Activated T-helper 2 cell treated with anti-CD3 and anti-CD28 coated beads, Interferon-gamma antibody, Interleukin-2, Interleukin-4, amounts not matched to agents 10 μg/mL and 5 μg/mL and 100 μg/mL, durations not matched to agents 14 hours and 24 hours and 36 hours (primary cell): Measurements from ENCODE around the gene DPM1. TPM values are rescaled to one million over a fixed set of nuclear protein-coding genes. Genes with fewer than 3 reads are reported as not detected.

Source experiments
- DNase-seq: peaks from one replicate; pipeline ENCODE4 v3.0.0; 2021; ENCODE audit warnings: low spot score
- H3K27ac Mint-ChIP-seq: one replicate; pipeline ENCODE4 v1.8.0; 2021; ENCODE audit warnings: mixed read lengths
- H3K27me3 Mint-ChIP-seq: one replicate; pipeline ENCODE4 v1.8.0; 2021; ENCODE audit warnings: low read depth, mixed read lengths
- H3K36me3 Mint-ChIP-seq: one replicate; pipeline ENCODE4 v1.8.0; 2021; ENCODE audit warnings: low read depth, mixed read lengths
- H3K4me1 Mint-ChIP-seq: one replicate; pipeline ENCODE4 v1.8.0; 2021; ENCODE audit warnings: low read depth, mixed read lengths
- H3K4me3 Mint-ChIP-seq: one replicate; pipeline ENCODE4 v1.8.0; 2021; ENCODE audit warnings: low read depth, mild to moderate bottlenecking, moderate library complexity, mixed read lengths
- H3K9me3 Mint-ChIP-seq: one replicate; pipeline ENCODE4 v1.8.0; 2021; ENCODE audit warnings: mixed read lengths
- intact Hi-C: fragments of 100-400 bp; cut with micrococcal nuclease; formaldehyde crosslinking; loops from one replicate; pipeline ENCODE4 v1.15.1; 2023
- total RNA-seq: library from RNA; stranded (reverse); gene quantifications from 2 replicates; pipeline ENCODE4 v1.2.3, GENCODE V29; 2022

The DPM1 gene
- total RNA-seq: 59.6 and 60.0 TPM in 2 replicates

DNA sequence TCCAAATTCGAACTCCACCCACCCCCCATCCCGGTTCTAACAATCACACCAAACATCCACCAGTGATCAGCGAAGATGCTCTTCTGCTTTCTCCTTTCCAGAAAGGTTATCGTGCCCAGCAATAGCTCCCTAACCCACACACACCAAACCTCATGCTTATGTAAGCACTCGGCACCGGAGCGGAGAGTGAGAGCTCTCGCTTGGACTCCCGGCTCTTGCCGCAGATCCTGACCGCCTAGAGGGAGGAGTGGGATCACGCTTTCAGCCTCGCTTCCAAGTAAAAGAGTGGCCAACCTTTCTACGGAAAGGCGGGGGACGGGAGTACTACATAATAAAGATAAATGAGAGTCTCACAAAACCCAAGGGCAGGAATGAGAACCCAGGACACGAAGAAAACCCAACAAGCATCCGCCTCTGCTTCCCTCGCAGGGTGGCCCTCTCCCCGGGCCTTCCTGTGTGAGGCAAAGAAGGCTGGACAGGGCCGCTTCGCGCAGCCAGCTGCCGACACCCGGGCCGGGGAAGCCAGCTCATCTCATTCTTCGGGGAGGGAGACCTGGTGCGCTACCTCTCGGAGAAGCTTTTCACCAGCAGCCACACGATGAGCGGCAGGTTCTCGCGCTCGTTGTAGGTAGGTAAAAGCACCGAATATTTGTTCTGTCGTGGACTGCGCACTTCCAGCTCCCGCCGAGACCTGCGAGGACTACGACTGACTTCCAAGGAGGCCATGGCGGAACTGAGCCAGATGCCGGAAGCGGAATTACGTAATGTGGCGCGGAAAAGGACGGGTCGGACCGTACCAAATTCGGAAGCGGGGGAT, at the start of gene DPM1:
TSS of gene DPM1 (minus strand) at position 735 of the 817 bp plus-strand sequence. CDS start at position 726, 9 bp downstream.
- Mint-ChIP-seq H3K27me3 (no peaks in the 10 kb centered on the region), H3K4me1 (peaks cover 33% of the 10 kb centered on the region), H3K27ac (peak within 1 kb of the TSS; percentile 96), H3K9me3 (no peaks in the 10 kb centered on the region), H3K4me3 (peak within 1 kb of the TSS; percentile 97), H3K36me3 (peaks cover 54% of the 10 kb centered on the region)
- peak; percentile 84 for DNase-seq
- intact Hi-C loops: loop anchor here (1.0 kb wide), 1 partner anchor 29 kb away; no protein-coding TSS in a partner anchor

GRCh38 chr20:51005214-51005613, 46.9 kb upstream of the DPM1 start:
- H3K4me3 Mint-ChIP-seq: no peak overlapping the region
- H3K9me3 Mint-ChIP-seq: no peaks in the 10 kb centered on the region
- no peaks in the 10 kb centered on the region for H3K4me1 Mint-ChIP-seq
- intact Hi-C loops: no loop called here
- no peak overlapping the region for H3K27ac Mint-ChIP-seq
- H3K36me3 Mint-ChIP-seq: no peaks in the 10 kb centered on the region
- peaks cover 8% of the 10 kb centered on the region for H3K27me3 Mint-ChIP-seq
- no peak for DNase-seq

- Mint-ChIP-seq H3K27ac (no peak overlapping the region), H3K9me3 (no peaks in the 10 kb centered on the region), H3K4me3 (no peak overlapping the region), H3K36me3 (no peaks in the 10 kb centered on the region), H3K27me3 (peaks cover 8% of the 10 kb centered on the region), H3K4me1 (no peaks in the 10 kb centered on the region)
- DNase-seq: no peak
- intact Hi-C loops: no loop called here
Measured at GRCh38 chr20:51004781-51005180, 46.4 kb upstream of the DPM1 start.

DNA sequence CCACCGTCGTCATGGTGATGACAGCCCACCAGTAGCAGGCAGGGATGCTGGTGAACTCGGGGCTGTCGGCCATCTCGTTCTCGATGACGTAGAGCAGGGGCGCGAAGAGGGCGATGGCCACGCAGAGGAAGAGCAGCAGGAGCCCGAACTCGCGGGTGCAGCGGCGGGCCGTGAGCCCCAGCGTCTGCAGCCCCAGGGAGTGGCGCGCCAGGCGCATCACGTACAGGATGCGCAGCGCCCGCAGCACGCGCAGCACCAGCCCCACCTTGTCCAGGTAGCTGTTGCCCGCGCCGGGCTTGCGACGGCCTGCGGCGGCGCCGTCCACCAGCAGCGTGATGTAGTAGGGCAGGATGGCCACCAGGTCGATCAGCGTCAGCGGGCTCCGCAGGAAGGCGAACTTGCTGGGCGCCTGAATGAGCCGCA, 46.0 kb upstream of the DPM1 start:
- intact Hi-C loops: no loop called here
- Mint-ChIP-seq H3K27me3 (peaks cover 8% of the 10 kb centered on the region), H3K9me3 (no peaks in the 10 kb centered on the region), H3K27ac (no peak overlapping the region), H3K4me3 (no peak overlapping the region), H3K36me3 (no peaks in the 10 kb centered on the region), H3K4me1 (no peaks in the 10 kb centered on the region)
- DNase-seq: no peak

DNA sequence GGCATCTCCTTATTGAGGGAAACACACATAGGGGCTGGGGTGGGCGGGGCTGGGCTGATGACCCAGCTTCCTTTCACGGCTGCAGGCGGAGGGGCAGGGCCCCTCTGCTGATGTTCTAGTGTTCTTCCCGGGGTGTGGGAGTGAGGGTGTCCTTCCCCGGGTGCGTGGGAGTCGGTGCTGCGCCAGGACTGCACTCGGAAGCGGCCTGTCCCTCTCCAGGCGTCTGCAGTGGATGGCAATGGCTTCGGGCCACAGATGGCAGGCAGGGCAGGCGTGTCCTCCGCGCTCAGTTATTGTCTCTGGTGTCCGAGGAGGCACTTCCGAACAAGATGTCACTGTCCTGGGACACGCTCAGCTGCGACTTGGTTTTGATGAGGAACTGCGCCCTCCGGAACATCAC, 45.4 kb upstream of the DPM1 start:
- Mint-ChIP-seq H3K4me1 (no peaks in the 10 kb centered on the region), H3K27me3 (peaks cover 9% of the 10 kb centered on the region), H3K36me3 (no peaks in the 10 kb centered on the region), H3K27ac (no peak overlapping the region), H3K9me3 (no peaks in the 10 kb centered on the region), H3K4me3 (no peak overlapping the region)
- intact Hi-C loops: no loop called here
- DNase-seq: no peak

DNA sequence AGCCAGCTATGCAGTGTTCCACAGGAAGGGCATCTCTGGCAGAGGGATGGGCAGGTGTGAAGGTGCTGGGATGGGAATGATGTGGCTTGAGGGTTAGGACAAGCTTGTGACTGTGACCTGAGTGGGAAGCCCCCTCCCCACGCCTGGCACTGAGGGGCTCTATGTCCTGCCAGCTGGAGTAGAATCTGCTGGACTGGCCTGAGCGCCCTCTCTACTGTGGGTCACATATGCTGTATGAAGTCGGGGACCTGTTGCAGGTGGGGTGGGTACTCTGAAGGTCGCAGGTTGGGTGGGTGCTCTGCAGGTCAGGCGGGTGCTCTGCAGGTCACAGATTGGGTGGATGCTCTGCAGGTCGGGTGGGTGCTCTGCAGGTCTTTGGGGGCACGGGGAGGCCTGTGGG, 44.3 kb upstream of the DPM1 start:
- Mint-ChIP-seq H3K4me1 (no peaks in the 10 kb centered on the region), H3K9me3 (no peaks in the 10 kb centered on the region), H3K4me3 (no peak overlapping the region), H3K36me3 (no peaks in the 10 kb centered on the region), H3K27ac (no peak overlapping the region), H3K27me3 (peaks cover 10% of the 10 kb centered on the region)
- no peak for DNase-seq
- intact Hi-C loops: no loop called here

DNA sequence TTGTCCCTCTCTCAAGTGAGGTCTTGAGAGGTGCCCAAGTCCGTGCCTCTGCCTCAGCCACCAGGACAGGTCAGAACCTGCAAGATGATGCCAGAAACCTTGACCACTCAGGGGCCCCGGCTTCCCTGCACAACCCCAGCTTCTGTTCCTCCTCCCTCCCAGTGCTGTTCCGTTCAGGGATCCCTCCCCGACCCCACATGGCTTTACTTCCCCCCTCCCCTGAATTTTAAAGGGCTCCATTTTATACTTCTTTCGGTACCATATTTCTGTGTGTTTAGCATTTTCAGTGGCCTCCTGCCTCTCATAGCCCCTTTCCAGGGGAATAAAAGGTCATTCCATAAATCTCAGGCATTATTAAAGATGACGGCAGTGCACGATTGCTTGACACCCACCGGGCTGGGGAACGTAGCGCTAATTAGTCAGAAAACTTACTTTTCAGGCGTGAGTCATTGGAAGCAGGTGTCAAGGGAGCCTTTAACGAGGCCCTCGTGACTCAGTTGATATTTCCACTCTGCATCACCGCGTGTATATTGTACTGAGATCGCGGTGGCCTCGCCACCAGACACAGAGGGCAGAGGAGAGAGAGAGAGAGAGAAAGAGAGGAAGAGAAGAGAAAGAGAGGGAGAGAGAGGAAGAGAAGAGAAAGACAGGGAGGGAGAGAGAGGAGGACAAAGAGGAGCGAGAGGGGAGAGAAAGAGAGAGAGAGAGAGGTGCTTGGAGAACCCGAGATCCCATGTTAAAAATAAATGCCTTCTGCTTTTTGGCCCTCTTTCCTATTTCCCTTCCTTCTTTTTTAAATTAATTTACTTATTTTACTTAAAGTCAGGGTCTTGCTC, 43.3 kb upstream of the DPM1 start:
- no peaks in the 10 kb centered on the region for H3K9me3 Mint-ChIP-seq
- intact Hi-C loops: no loop called here
- DNase-seq: no peak
- H3K4me3 Mint-ChIP-seq: no peak overlapping the region
- no peaks in the 10 kb centered on the region for H3K4me1 Mint-ChIP-seq
- peaks cover 10% of the 10 kb centered on the region for H3K27me3 Mint-ChIP-seq
- H3K36me3 Mint-ChIP-seq: no peaks in the 10 kb centered on the region
- no peak overlapping the region for H3K27ac Mint-ChIP-seq

GRCh38 chr20:50999355-50999754, 41.0 kb upstream of the DPM1 start:
- H3K9me3 Mint-ChIP-seq: no peaks in the 10 kb centered on the region
- H3K27ac Mint-ChIP-seq: no peak overlapping the region
- no peak overlapping the region for H3K4me3 Mint-ChIP-seq
- no peaks in the 10 kb centered on the region for H3K36me3 Mint-ChIP-seq
- H3K27me3 Mint-ChIP-seq: peaks cover 10% of the 10 kb centered on the region
- intact Hi-C loops: no loop called here
- DNase-seq: no peak
- no peaks in the 10 kb centered on the region for H3K4me1 Mint-ChIP-seq

GRCh38 chr20:50996901-50997865, 38.9 kb upstream of the DPM1 start:
- DNase-seq: no peak
- H3K36me3 Mint-ChIP-seq: no peaks in the 10 kb centered on the region
- intact Hi-C loops: no loop called here
- H3K4me1 Mint-ChIP-seq: peaks cover 2% of the 10 kb centered on the region
- peaks cover 6% of the 10 kb centered on the region for H3K27me3 Mint-ChIP-seq
- no peak overlapping the region for H3K4me3 Mint-ChIP-seq
- no peak overlapping the region for H3K27ac Mint-ChIP-seq
- no peaks in the 10 kb centered on the region for H3K9me3 Mint-ChIP-seq

DNA sequence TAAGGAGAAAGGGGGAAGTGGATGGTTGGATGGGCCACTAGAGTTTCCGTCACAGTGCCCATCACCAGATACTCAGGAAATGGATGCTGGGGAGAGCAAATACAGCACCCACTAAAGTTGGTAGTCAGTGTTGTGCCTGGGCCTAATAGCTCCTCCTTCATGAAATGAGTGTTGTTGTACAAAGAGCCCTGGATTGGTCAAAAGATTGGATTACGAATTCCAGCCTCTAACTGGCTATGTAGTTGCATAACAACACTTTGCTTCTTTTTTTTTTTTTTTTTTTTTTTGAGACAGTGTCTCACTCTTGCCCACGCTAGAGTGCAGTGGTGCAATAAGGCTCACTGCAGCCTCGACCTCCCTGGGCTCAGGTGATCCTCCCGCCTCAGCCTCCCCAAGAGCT, 37.2 kb upstream of the DPM1 start:
- no peak overlapping the region for H3K4me3 Mint-ChIP-seq
- H3K4me1 Mint-ChIP-seq: peaks cover 2% of the 10 kb centered on the region
- H3K27me3 Mint-ChIP-seq: peaks cover 2% of the 10 kb centered on the region
- intact Hi-C loops: no loop called here
- no peak overlapping the region for H3K27ac Mint-ChIP-seq
- no peaks in the 10 kb centered on the region for H3K36me3 Mint-ChIP-seq
- H3K9me3 Mint-ChIP-seq: no peaks in the 10 kb centered on the region
- DNase-seq: no peak

DNA sequence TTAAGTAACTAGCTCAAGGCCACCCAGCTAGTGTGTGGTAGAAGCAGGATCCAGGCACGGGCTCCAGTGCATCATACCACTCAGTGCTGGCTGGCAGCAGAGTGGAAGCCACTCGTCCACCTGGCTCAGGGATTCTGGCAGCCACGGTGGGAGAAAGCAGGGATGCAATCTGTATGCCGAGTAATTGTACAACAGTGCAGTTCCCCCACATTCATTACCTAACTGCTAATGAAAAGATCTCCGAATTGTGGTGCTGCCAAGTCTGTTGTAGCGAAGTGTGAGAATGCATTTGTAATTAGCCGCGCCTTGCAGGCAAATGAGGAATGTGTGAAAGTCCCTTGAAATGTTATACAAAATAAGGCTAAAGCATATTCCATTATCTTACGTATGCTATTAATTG, 35.5 kb upstream of the DPM1 start:
- no peak overlapping the region for H3K4me3 Mint-ChIP-seq
- no peak overlapping the region for H3K27ac Mint-ChIP-seq

GRCh38 chr20:50992733-50993457, 34.6 kb upstream of the DPM1 start:
- Mint-ChIP-seq H3K4me1 (peaks cover 2% of the 10 kb centered on the region), H3K36me3 (no peaks in the 10 kb centered on the region), H3K27ac (no peak overlapping the region), H3K9me3 (no peaks in the 10 kb centered on the region), H3K27me3 (no peaks in the 10 kb centered on the region), H3K4me3 (no peak overlapping the region)
- DNase-seq: peak; percentile 41
- intact Hi-C loops: loop anchor here (1.0 kb wide), 1 partner anchor 313 kb away; no protein-coding TSS in a partner anchor

More for the DNA sequence above, 35.5 kb upstream of the DPM1 start:
- no peaks in the 10 kb centered on the region for H3K36me3 Mint-ChIP-seq
- no peak for DNase-seq
- H3K4me1 Mint-ChIP-seq: peaks cover 2% of the 10 kb centered on the region
- H3K27me3 Mint-ChIP-seq: peaks cover 2% of the 10 kb centered on the region
- no peaks in the 10 kb centered on the region for H3K9me3 Mint-ChIP-seq
- intact Hi-C loops: loop anchor here (1.0 kb wide), 1 partner anchor 312 kb away; no protein-coding TSS in a partner anchor
